Measurements from ENCODE around the gene NDFIP2.

GRCh38 chr13:79502859-79503468 is 22.0 kb downstream of the NDFIP2 start:
- TF ChIP-seq CTCF (IDR thresholded peaks at IDR 0.05) (no peak), ZNF532 (CRISPR knock-in tag; IDR thresholded peaks at IDR 0.05; ENCODE audit: borderline replicate concordance) (no peak), ATF2 (CRISPR knock-in tag; IDR thresholded peaks at IDR 0.05; ENCODE audit: borderline replicate concordance, low read depth) (no peak), ESRRA (CRISPR knock-in tag; IDR thresholded peaks at IDR 0.05; ENCODE audit: borderline replicate concordance) (no peak), NFATC4 (CRISPR knock-in tag; IDR thresholded peaks at IDR 0.05) (no peak), NFE2L1 (CRISPR knock-in tag; IDR thresholded peaks at IDR 0.05) (no peak), MAX (CRISPR knock-in tag; IDR thresholded peaks at IDR 0.05) (no peak), USF1 (CRISPR knock-in tag; IDR thresholded peaks at IDR 0.05) (no peak), TCF7 (CRISPR knock-in tag; IDR thresholded peaks at IDR 0.05; ENCODE audit: low read depth) (no peak), SMAD3 (CRISPR knock-in tag; IDR thresholded peaks at IDR 0.05; ENCODE audit: borderline replicate concordance) (no peak), E2F4 (CRISPR knock-in tag; IDR thresholded peaks at IDR 0.05; ENCODE audit: borderline replicate concordance, low read depth) (no peak), RORB (CRISPR knock-in tag; IDR thresholded peaks at IDR 0.05) (no peak)

Data from WTC11 (cell line).